Activated naive CD8-positive, alpha-beta T cell treated with anti-CD3 and anti-CD28 coated beads, Interleukin-2, amount 50 U/mL, for 24 hours (primary cell): ENCODE measurements around the gene WDFY2.

Source experiments
- ATAC-seq: fragments of 150-1000 bp; cut with Tn5 transposase; one replicate; pipeline ENCODE4 v1.10.0; 2021
- DNase-seq: peaks from one replicate; pipeline ENCODE4 v3.0.0; 2021
- H3K27ac Mint-ChIP-seq: one replicate; pipeline ENCODE4 v1.8.0; 2021; ENCODE audit warnings: mild to moderate bottlenecking, mixed read lengths
- H3K27me3 Mint-ChIP-seq: one replicate; pipeline ENCODE4 v1.8.0; 2021; ENCODE audit warnings: mixed read lengths
- H3K36me3 Mint-ChIP-seq: one replicate; pipeline ENCODE4 v1.8.0; 2021; ENCODE audit warnings: low read depth, mixed read lengths
- H3K4me1 Mint-ChIP-seq: one replicate; pipeline ENCODE4 v1.8.0; 2021; ENCODE audit warnings: mixed read lengths
- H3K4me3 Mint-ChIP-seq: one replicate; pipeline ENCODE4 v1.8.0; 2021; ENCODE audit warnings: mild to moderate bottlenecking, moderate library complexity, mixed read lengths
- H3K9me3 Mint-ChIP-seq: one replicate; pipeline ENCODE4 v1.8.0; 2021; ENCODE audit warnings: mixed read lengths

WDFY2 gene

DNA sequence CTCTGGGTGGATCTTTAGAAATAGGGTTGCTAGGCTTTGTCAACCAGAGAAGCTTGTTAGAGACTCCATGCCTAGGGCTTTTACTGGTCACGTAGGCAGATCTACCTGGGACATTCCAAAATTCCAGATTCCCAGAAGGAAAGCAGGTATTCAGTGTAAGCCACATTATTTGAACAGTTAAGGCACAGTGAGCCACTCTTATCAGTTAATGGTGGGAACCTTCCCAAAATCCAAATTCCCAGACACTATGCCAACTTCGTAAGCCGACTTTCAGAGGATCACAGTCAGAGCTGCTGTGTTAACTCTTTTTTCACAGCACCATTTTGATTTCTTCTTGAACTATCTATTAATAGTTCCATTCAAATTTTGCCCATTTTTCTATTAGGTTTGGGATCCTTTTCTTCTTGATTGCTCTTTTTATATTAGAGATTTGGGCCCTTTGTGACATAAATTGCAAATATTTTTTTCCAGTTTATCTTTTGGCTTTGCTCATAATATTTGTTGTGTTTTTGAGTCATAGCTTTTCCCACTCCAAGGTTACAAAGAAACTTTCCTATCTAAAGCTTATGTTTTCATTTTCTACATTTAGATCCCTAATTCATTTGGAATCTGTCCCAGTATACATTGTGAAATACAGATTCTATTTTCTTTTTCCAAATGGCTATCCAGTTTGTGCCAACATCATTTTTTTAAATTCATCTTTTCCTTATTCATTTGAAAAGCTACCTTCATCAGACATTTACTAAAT is 142.4 kb downstream of the WDFY2 start:
- H3K4me1 Mint-ChIP-seq, result peaks cover 4% of the 10 kb centered on the region
- no peak overlapping the region for H3K4me3 Mint-ChIP-seq
- H3K36me3 Mint-ChIP-seq, result peaks cover 11% of the 10 kb centered on the region
- no peak for DNase-seq
- H3K27me3 Mint-ChIP-seq, result no peaks in the 10 kb centered on the region
- no peak overlapping the region for H3K27ac Mint-ChIP-seq
- no peaks in the 10 kb centered on the region for H3K9me3 Mint-ChIP-seq
- ATAC-seq, result no peak

DNA sequence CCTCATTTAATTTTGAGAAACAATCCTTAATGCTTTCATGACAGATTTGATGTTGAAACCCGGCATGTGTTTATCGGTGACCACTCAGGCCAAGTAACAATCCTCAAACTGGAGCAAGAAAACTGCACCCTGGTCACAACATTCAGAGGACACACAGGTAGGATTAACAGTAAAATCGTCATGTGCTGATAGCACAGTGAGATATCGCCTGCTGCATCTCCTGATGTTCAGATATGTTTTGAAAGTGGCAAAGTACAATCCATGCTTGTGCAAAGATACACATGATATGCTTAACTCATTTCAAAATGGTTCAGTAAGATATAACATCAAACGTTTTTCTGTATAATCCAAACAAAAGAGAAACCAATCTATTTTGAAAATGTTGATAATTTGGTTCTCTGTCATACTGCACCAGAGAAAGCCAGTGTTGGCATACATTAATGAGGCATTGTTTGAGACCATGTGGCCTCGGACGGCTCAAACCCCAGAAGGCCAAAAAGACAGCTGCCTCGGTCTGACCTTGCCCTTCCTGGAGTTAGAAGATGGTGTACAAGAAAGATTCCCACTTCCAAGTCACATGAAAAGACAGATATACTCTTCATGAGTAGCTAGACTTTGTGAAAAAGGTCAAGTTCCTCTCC is 143.5 kb downstream of the WDFY2 start:
- Mint-ChIP-seq H3K27ac (no peak overlapping the region), H3K27me3 (no peaks in the 10 kb centered on the region), H3K9me3 (no peaks in the 10 kb centered on the region), H3K4me1 (peaks cover 4% of the 10 kb centered on the region), H3K36me3 (peaks cover 12% of the 10 kb centered on the region), H3K4me3 (no peak overlapping the region)
- no peak for DNase-seq
- no peak for ATAC-seq

DNA sequence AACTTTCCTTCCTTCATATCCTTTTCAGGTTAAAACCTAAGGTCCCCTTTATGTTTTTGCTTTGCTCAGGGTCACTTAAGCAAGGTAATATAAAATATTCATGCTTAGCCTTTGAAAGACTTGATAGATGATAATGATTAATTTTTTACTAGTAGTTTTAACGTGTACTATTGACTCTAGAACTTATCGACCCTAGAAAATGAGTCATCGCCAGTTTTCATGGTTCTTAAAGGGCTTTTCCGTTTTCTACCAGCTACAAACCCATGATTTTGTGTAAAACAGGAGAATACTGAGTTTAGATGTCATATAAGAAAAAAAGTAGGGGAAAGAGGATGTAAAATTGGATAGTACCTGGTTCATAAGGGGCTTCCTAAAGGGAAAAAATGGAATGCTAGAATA is 144.0 kb downstream of the WDFY2 start:
- Mint-ChIP-seq H3K36me3 (peaks cover 12% of the 10 kb centered on the region), H3K4me3 (no peak overlapping the region), H3K4me1 (peaks cover 4% of the 10 kb centered on the region), H3K9me3 (no peaks in the 10 kb centered on the region), H3K27ac (peak overlapping the region; percentile 52), H3K27me3 (no peaks in the 10 kb centered on the region)
- DNase-seq, result no peak
- ATAC-seq, result no peak

DNA sequence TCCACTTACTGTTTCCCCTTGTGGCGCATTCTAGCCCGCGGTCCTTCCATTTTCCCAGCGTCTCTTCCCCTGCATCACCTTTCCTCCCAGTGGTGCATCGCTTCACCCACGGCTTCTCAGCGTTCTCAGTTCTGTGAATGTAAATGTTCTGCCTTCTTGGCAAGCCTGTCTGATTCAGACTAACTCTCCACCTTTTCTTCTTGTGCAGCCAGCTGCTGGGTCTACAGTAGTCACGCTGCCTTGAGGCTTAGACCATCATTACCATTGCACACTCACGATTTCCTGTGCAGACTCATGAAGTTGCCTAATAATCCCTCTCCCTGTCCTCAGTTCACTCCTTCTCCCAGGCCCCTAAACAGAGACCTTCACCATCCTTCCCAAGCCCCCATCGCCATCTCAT is 144.7 kb downstream of the WDFY2 start:
- peaks cover 6% of the 10 kb centered on the region for H3K4me1 Mint-ChIP-seq
- no peak overlapping the region for H3K4me3 Mint-ChIP-seq
- DNase-seq (no peak), ATAC-seq (no peak)
- H3K27ac Mint-ChIP-seq, result no peak overlapping the region
- no peaks in the 10 kb centered on the region for H3K27me3 Mint-ChIP-seq
- peaks cover 12% of the 10 kb centered on the region for H3K36me3 Mint-ChIP-seq
- no peaks in the 10 kb centered on the region for H3K9me3 Mint-ChIP-seq

DNA sequence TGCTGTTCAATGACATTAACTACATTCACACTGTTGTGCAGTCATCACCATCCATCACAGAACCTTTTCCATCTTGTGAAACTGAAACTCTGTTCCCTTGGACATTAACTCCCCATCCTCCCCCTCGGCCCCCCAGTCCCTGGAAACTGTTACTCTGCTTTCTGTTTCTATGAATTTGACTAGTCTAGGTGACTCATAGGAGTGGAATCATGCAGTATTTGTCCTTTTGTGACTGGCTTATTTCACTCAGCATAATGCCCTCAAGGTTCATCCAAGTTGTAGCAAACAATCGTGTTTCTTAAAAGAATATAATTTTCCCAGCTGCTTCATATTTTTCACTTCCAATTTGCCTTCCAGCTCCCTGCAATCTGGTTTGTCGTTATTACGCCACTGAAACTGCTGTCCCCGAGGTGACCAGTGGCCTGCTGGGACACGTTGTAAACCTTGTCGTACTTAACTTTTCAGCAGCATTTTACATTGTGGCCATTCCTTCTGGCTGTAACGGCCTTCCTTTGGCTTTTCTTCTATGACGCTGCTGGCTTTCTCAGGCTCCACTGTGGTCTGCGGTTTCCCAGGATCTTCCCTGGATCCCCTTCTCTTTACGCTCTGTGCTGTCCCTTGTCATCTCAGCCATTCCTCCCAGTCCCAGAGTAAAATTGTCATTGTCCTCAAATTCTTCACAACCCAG is 145.7 kb downstream of the WDFY2 start:
- Mint-ChIP-seq H3K4me3 (no peak overlapping the region), H3K36me3 (peaks cover 12% of the 10 kb centered on the region), H3K27me3 (no peaks in the 10 kb centered on the region), H3K9me3 (no peaks in the 10 kb centered on the region), H3K4me1 (peaks cover 10% of the 10 kb centered on the region), H3K27ac (no peak overlapping the region)
- ATAC-seq (peak; percentile 88), DNase-seq (peak; percentile 59)

DNA sequence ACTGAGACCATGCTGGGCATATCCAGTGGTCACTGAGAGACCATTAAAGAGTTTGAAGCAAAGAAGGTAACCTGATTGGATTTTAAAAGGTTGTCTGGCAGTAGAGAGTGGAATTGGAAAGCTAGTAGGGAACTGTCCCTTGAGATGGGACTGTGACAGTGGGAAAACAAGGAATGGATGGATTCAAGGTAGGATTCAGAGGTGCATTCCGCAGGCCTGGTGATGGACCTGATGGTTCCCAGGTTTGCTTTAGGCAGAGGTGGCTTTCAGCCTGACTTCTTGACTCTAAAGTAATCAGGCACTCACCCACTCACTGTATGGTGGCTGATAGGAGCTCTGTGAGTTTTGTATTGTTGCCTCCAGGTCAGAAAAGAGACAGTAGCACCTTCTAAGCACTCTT is 146.7 kb downstream of the WDFY2 start:
- H3K4me3 Mint-ChIP-seq, result no peak overlapping the region
- no peak overlapping the region for H3K27ac Mint-ChIP-seq
- H3K9me3 Mint-ChIP-seq, result no peaks in the 10 kb centered on the region
- no peak for DNase-seq
- peaks cover 14% of the 10 kb centered on the region for H3K36me3 Mint-ChIP-seq
- no peak for ATAC-seq
- no peaks in the 10 kb centered on the region for H3K27me3 Mint-ChIP-seq
- H3K4me1 Mint-ChIP-seq, result peaks cover 12% of the 10 kb centered on the region

DNA sequence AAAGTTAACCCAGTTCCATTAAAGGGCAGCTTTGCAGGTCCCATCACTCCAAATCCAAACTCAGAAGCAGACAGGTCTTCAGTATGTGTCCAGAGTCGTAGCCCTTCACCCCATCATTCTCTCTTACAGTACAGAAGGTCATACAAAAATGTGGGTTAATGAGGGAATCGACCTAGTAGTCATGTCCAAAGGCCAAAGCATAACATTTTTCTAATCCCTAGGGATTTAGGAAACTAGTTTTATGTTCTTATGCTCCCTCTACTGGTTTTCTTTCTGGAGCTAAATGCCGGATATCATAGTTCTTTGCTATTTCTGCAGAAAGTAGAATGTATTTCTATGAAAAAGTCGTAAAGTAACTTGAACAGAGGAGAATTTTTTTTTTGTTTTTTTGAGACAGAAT is 147.5 kb downstream of the WDFY2 start:
- Mint-ChIP-seq H3K27me3 (no peaks in the 10 kb centered on the region), H3K9me3 (no peaks in the 10 kb centered on the region), H3K36me3 (peaks cover 13% of the 10 kb centered on the region), H3K27ac (peak overlapping the region; percentile 45), H3K4me1 (peaks cover 14% of the 10 kb centered on the region), H3K4me3 (no peak overlapping the region)
- ATAC-seq (no peak), DNase-seq (no peak)

DNA sequence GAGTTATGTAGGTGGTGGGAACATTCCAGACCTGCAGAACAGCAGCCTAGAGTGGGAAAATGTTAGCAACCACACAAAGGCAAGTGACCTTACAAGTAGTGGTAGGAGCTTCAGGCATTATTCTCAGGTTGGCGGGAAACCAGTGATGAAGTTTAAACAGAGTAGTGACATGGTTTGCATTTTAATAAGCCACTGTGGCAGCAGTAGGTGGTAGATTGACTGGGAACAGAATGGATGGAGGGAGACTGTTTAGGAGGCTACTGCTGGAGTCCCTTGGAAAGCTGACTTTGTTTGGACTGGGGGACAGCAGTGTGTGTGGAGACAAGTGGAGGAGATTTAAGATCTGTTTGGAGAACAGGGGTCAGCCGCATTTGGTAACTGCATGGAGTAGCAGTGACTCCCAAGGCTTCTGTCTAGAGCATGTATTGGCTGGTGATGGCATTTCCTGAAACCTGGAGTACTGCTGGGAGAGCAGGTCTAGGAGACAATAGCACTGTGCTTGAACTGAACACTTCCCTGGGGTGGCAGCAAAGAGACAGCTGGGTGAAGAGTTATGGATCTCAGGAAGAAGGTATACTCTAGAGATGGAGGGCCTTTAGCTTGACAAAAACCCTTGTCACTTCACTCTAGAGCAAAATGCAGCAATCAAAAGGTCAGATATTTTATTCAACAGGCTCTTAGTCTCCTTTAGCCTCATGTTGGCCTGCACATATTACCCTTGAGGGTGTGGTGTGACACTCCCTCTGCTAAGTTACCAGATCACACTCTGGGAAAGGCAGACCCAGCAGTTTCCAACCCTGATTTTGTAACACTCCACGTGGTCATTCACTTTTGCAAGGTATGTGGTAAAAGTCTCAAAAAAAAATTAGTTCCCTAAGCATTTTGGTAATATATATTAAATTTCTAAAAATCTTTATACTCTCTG is 149.4 kb downstream of the WDFY2 start:
- DNase-seq (no peak), ATAC-seq (no peak)
- no peaks in the 10 kb centered on the region for H3K27me3 Mint-ChIP-seq
- peaks cover 9% of the 10 kb centered on the region for H3K36me3 Mint-ChIP-seq
- H3K4me3 Mint-ChIP-seq, result no peak overlapping the region
- H3K27ac Mint-ChIP-seq, result no peak overlapping the region
- H3K4me1 Mint-ChIP-seq, result peaks cover 25% of the 10 kb centered on the region
- no peaks in the 10 kb centered on the region for H3K9me3 Mint-ChIP-seq

DNA sequence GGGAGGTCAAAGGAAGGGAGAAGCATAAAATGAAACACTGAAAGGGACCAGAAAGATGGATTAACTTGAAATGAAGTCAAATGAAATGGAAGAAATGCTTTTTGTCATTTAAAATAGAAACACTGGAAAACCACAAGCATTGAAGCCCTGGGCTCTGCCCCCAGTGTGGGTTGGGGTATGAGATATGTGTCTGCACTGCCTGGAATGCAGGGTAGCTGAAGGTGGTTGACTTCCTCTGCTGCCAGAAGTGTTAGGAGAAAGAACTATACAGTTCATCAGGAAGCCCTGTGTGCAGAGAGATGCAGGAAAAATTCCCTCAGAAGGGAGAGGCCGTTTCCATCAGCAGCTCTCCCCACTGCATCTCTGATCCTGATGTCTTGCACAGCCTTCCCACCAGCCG is 150.5 kb downstream of the WDFY2 start:
- ATAC-seq (no peak), DNase-seq (no peak)
- Mint-ChIP-seq H3K36me3 (peaks cover 18% of the 10 kb centered on the region), H3K9me3 (no peaks in the 10 kb centered on the region), H3K4me3 (no peak overlapping the region), H3K4me1 (peaks cover 31% of the 10 kb centered on the region), H3K27me3 (no peaks in the 10 kb centered on the region), H3K27ac (no peak overlapping the region)

DNA sequence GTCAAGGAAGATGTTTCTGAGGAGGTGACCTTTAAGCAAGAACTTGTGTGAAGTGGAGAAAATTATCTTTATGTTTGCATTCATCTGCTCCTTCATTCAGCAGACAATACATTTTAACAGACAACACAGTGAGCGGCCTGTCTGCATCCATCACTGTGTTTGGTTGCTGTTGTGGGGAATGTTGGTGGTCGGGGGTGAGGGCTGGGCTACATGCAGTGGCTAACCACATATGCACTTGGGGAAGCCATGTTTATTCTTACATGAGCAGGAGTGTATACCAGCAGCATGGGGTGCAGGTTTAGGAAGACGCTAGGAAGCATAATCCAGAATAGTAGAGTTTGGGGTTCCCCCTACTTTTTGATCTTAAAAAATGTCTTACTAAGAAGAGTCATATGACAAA is 153.3 kb downstream of the WDFY2 start:
- ATAC-seq, result peak; percentile 35
- peak overlapping the region; percentile 92 for H3K27ac Mint-ChIP-seq
- no peak for DNase-seq
- no peaks in the 10 kb centered on the region for H3K9me3 Mint-ChIP-seq
- H3K4me3 Mint-ChIP-seq, result peak overlapping the region; percentile 48
- H3K4me1 Mint-ChIP-seq, result peaks cover 43% of the 10 kb centered on the region
- peaks cover 28% of the 10 kb centered on the region for H3K36me3 Mint-ChIP-seq
- no peaks in the 10 kb centered on the region for H3K27me3 Mint-ChIP-seq

DNA sequence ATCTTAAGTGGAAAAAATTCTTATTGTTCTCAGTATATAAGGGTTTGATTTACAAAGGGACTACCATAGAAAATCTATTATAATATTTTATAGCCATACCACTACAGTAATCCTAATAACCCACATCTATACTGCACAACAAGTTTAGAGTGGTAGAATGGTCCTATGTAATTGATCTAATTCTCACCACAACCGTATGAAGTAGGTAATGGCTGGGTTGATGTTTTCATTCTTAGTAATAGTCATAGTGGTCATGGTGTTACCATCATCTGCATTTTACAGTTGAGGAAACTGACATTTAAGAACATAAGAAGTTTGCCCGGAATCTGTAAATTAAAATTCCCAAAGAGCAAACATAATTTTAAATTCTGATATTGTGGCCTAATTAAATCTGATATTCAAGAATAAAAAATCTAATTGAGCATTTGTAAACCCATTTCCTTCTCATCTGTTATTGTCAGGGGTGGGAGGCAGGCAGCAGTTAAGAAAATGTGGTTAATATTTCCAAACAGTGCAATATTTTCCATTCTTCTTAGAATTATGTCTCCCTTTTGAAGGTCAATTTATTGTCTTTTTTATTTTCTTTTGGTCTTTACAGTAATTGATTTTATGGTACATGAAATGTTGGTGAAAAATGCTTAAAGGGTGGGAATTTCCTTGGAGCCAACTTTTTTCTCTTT is 154.1 kb downstream of the WDFY2 start:
- peak; percentile 79 for ATAC-seq
- peak overlapping the region; percentile 82 for H3K27ac Mint-ChIP-seq
- peak overlapping the region; percentile 51 for H3K4me3 Mint-ChIP-seq
- H3K9me3 Mint-ChIP-seq, result no peaks in the 10 kb centered on the region
- peaks cover 34% of the 10 kb centered on the region for H3K36me3 Mint-ChIP-seq
- no peak for DNase-seq
- H3K27me3 Mint-ChIP-seq, result no peaks in the 10 kb centered on the region
- H3K4me1 Mint-ChIP-seq, result peaks cover 42% of the 10 kb centered on the region

DNA sequence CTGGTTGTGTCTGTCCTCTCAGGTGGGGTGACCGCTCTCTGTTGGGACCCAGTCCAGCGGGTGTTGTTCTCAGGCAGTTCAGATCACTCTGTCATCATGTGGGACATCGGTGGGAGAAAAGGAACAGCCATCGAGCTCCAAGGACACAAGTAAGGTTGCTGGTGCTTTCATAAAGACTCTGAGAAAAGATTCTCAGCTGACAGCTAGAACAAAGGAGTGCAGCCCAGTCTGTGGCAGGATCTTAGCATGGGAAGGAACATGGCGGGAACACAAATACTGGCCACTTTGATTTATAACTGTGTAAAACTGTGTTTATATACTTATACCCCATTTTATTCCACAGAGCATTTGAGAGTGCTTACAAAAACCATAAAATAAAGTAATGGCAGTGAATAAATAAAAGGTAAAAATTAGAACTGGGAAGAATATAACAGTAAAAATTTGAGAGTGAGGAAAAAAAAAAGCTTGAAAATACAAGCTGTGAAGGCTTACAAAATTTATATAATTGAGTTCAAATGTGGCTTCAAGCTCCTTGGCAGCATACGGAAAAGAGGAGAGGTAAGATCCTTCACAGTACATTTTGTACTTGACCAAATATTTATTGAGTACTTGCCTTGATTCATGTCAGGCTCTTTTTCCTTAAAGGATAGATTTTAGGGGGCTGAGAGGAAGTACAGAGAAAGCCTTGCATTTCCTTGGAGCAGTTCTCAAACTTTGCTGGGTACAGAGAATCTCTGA is 154.9 kb downstream of the WDFY2 start:
- peaks cover 41% of the 10 kb centered on the region for H3K4me1 Mint-ChIP-seq
- H3K36me3 Mint-ChIP-seq, result peaks cover 38% of the 10 kb centered on the region
- peak overlapping the region; percentile 82 for H3K27ac Mint-ChIP-seq
- no peak overlapping the region for H3K4me3 Mint-ChIP-seq
- DNase-seq, result no peak
- H3K9me3 Mint-ChIP-seq, result no peaks in the 10 kb centered on the region
- no peak for ATAC-seq
- H3K27me3 Mint-ChIP-seq, result no peaks in the 10 kb centered on the region

DNA sequence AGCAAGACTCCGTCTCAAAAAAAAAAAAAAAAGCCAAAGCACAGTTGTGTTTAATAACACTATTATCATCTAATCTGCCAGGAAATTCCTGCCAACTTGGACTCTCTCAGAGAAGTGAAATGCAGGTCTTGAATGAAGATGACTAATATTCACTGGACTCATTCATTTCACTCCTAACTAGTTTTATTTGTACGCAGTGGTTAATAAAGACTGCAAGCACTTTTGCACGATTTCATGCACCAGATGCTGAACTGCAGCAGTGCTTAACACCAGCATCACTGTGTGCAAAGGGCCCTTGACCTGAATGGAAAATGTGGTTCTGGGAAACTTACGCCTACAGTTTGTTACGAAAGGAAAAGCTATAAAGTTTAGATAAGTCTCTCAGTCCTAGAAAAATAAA is 156.4 kb downstream of the WDFY2 start:
- Mint-ChIP-seq H3K4me1 (peaks cover 35% of the 10 kb centered on the region), H3K27ac (peak overlapping the region; percentile 68)
- DNase-seq, result no peak

More for the DNA sequence above, 156.4 kb downstream of the WDFY2 start:
- ATAC-seq, result no peak
- Mint-ChIP-seq H3K36me3 (peaks cover 38% of the 10 kb centered on the region), H3K27me3 (no peaks in the 10 kb centered on the region), H3K4me3 (no peak overlapping the region), H3K9me3 (peaks cover 3% of the 10 kb centered on the region)
